ENCODE measurements around the gene TMEM190. TPM values are rescaled to one million over a fixed set of nuclear protein-coding genes. Genes with fewer than 3 reads are reported as not detected.

TMEM190 gene
- total and polyA plus RNA-seq, 5 donors from 2014 or later: not detected

DNA sequence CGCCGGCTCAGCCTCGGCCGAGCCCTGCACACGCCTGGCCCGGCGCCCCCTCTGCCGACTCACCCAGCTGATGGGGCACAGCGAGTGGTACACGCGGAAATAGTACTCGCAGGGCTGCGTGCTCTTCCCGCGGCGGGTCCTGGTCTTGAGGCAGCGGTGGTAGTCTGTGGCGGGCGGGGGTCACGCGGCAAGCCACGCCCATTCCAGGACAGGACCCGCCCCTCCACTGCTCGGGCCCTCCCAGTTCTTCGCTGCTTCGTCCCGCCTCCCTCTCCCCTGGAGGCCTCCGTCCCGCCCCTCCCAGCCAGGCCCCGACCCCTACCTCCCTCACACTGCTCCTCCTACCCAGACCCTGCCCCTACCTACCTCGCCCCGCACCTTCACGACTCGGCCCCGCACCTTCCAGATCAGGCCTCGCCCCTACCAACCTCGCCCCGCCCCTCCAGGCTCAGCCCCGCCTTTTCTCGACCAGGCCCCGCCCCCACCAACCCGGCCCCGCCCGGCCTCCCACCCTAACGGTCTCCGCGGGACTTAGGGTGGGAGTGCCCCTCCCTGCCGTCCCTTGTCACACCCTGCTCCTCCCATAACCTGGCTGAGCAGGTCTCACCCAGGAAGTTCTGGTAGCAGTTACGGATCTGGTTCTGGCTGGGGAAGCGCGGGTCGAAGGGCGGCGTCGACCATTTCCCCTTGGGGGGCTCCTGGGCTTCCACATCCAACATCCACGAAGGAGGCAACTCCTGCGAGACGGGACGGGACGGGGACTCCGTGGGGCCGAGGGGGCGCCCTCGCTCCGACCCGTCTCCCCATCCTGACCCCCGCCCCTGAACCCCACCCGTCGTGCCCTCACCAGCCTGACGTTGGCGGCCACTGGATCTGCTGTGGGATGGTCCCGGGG is 22.6 kb upstream of the TMEM190 start:
- DNase-seq (peak; percentile 49 to 66 (median 64)), ATAC-seq (ENCODE audit: low read depth in 2 of 2) (peak; percentile 70 to 81)
- Mint-ChIP-seq H3K36me3 (no peaks in the 10 kb centered on the region), H3K4me1 (peaks cover 0 to 29% (median 13%) of the 10 kb centered on the region in 4 donors), H3K4me3 (peak overlapping the region; percentile 58 to 73 (median 72)), H3K27me3 (peaks cover 60% of the 10 kb centered on the region), H3K9me3 (peaks cover 0 to 3% (median 0%) of the 10 kb centered on the region in 7 donors), H3K27ac (no peak overlapping the region)
- Histone ChIP-seq H3K27ac (ENCODE audit: insufficient read depth, low read length, poor library complexity, severe bottlenecking) (no peak overlapping the region), H3K27me3 (ENCODE audit: control insufficient read depth, insufficient read depth, low read length) (peaks cover 18% of the 10 kb centered on the region), H3K4me1 (ENCODE audit: control insufficient read depth, insufficient read depth, low read length, poor library complexity, severe bottlenecking) (peaks cover 20% of the 10 kb centered on the region), H3K9me3 (ENCODE audit: control insufficient read depth in 2 of 2, low read length in 2 of 2) (no peaks in the 10 kb centered on the region), H3K4me3 (ENCODE audit: low read depth, low read length) (no peak overlapping the region), H3K36me3 (ENCODE audit: control insufficient read depth, insufficient read depth, low read length) (no peaks in the 10 kb centered on the region)

DNA sequence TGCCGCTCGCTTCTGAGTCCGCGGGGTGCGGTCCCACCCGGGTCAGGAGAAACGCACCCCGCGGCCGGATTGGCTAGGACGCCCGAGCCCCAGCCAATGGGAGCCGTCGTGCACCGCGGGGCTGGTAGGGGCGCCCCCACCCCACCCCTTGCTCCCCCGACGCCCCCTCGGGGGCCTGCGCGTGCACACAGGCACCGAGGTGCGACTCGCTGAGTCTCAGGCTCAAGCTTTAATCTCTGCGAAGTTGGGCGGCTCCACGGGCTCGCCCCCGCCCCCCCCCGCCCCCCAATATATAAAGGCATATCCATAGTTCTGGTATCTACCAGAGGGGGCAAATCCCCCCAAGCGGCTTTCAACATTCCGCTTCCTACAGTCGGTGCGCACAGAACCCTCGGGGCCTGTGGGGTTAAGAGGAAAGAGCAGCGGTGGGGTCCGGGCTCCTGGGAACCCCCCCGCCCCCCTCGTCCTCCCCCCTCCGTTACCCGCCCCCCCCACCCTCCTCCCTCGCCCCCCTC is 21.9 kb upstream of the TMEM190 start, which contains the start of gene COX6B2:
TSS of gene COX6B2 (minus strand) at position 22 of the 515 bp plus-strand sequence. CDS start 198 bp downstream, outside the sequence.
- H3K27ac Mint-ChIP-seq: peak within 1 kb of the TSS in 1 of 3 donors; percentile 43
- H3K27ac ChIP-seq (ENCODE audit: insufficient read depth, low read length, poor library complexity, severe bottlenecking): no peak within 1 kb of the TSS
- no peak within 1 kb of the TSS for H3K4me3 ChIP-seq (ENCODE audit: low read depth, low read length)
- H3K36me3 Mint-ChIP-seq: no peaks in the 10 kb centered on the region
- no peaks in the 10 kb centered on the region for H3K36me3 ChIP-seq (ENCODE audit: control insufficient read depth, insufficient read depth, low read length)
- ATAC-seq (ENCODE audit: low read depth in 2 of 2) (no peak), DNase-seq (no peak)
- peaks cover 0 to 29% (median 13%) of the 10 kb centered on the region in 4 donors for H3K4me1 Mint-ChIP-seq
- H3K27me3 Mint-ChIP-seq: peaks cover 60% of the 10 kb centered on the region
- H3K9me3 ChIP-seq (ENCODE audit: control insufficient read depth in 2 of 2, low read length in 2 of 2): no peaks in the 10 kb centered on the region
- peaks cover 0 to 3% (median 0%) of the 10 kb centered on the region in 7 donors for H3K9me3 Mint-ChIP-seq
- H3K4me3 Mint-ChIP-seq: peak within 1 kb of the TSS; percentile 58 to 81 (median 73)
- H3K4me1 ChIP-seq (ENCODE audit: control insufficient read depth, insufficient read depth, low read length, poor library complexity, severe bottlenecking): peaks cover 20% of the 10 kb centered on the region
- peaks cover 18% of the 10 kb centered on the region for H3K27me3 ChIP-seq (ENCODE audit: control insufficient read depth, insufficient read depth, low read length)

DNA sequence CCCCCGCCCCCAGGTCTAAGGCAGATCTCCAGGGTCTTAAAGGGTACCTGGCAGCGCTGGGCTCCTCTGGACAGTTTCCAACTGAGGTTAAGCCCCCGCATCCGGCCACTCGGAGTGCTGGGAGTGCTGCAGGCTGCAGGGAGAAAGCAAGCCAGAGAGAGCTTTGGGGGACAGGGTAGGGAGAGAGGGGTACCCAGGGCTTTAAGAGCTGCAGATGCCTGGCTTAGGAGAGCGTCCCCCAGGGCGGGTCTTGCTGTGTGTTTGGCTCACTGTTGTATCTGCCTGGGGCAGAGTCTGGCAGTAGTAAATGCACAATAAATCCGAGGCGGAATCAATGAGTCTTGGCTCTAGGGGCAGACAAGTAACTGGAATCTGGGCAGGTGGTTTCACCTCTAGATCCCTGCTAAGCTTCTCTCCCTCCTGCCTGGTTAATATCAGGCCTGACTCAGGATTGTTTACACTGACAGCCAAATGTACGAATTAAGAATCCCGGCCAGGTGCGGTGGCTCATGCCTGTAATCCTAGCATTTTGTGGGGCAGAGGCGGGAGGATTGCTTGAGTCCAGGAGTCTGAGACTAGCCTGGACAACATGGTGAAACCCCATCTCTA is 21.3 kb upstream of the TMEM190 start:
- H3K27ac ChIP-seq (ENCODE audit: insufficient read depth, low read length, poor library complexity, severe bottlenecking): no peak overlapping the region
- peaks cover 60% of the 10 kb centered on the region for H3K27me3 Mint-ChIP-seq
- peaks cover 0 to 3% (median 0%) of the 10 kb centered on the region in 7 donors for H3K9me3 Mint-ChIP-seq
- DNase-seq: no peak
- no peak for ATAC-seq (ENCODE audit: low read depth in 2 of 2)
- peaks cover 20% of the 10 kb centered on the region for H3K4me1 ChIP-seq (ENCODE audit: control insufficient read depth, insufficient read depth, low read length, poor library complexity, severe bottlenecking)
- H3K4me1 Mint-ChIP-seq: peaks cover 0 to 29% (median 13%) of the 10 kb centered on the region in 4 donors
- peaks cover 18% of the 10 kb centered on the region for H3K27me3 ChIP-seq (ENCODE audit: control insufficient read depth, insufficient read depth, low read length)
- no peaks in the 10 kb centered on the region for H3K36me3 ChIP-seq (ENCODE audit: control insufficient read depth, insufficient read depth, low read length)
- H3K27ac Mint-ChIP-seq: peak overlapping the region in 1 of 3 donors; percentile 43
- no peaks in the 10 kb centered on the region for H3K36me3 Mint-ChIP-seq
- no peaks in the 10 kb centered on the region for H3K9me3 ChIP-seq (ENCODE audit: control insufficient read depth in 2 of 2, low read length in 2 of 2)
- H3K4me3 ChIP-seq (ENCODE audit: low read depth, low read length): no peak overlapping the region
- H3K4me3 Mint-ChIP-seq: peak overlapping the region; percentile 23 to 61 (median 40)

DNA sequence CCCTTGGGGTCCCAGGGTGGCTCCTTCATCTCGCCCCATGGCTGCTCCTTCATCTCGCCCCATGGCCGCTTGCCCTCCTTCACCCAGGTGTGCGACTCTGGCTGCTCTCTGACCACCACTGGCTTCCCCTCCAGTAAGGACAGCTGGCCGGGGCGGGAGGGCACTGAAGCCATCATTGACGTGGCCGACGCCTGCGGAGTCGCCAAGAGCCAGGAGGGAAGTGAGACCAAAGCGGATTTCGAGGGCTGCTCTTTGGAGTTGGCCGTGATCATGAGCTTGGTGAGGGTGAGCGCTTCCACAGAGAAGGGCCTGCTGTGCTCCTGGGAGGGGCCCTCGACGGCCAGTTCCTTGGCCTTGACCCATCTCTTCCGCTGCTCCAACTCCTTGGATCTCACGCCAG is 18.1 kb upstream of the TMEM190 start:
- H3K27me3 ChIP-seq (ENCODE audit: control insufficient read depth, insufficient read depth, low read length): peaks cover 4% of the 10 kb centered on the region

DNA sequence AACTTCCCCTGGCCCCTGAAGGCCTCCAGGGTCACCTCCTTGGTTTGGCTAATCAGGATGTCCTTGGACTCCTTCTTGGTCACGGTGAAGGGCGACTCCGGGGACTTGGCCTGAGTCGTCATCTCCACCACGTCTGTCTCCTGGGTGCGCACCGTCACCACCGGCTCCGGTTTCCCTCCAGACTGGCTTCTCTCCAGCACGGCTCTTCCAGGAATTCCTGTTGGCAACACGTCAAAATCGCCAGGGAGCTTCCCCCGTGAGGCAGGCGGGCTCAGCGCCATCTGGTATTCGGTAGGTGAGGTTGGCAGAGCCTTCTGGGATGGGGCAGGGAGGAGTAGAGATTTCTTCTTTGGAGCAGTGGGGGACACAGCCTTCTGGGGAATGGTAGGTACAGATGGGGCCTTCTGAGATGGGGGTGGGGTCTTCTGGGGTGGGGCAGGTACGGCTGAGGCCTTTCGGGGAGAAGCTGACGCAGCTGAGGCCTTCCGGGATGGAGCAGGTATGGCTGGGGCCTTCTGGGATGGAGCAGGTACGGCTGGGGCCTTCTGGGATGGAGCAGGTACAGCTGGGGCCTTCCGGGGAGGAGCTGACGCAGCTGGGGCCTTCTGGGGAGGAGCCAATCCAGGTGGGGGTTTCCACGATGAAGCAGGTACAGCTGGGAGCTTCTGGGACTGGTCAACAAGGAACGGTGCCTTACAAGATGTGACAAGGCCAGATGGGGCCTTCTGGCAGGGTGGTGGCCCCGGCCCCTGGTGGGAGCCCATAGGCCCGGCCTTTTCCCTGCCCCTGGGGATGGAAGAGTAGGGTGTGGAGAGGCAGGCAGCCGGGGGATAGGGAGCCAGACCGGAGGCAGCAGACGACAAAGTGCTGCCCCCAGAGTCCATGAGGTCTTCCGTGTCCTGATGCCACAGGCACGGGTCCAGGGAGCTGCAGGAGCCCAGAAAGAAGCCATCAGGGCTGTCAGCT is 17.4 kb upstream of the TMEM190 start:
- DNase-seq (no peak), ATAC-seq (ENCODE audit: low read depth in 2 of 2) (no peak)
- no peak overlapping the region for H3K27ac ChIP-seq (ENCODE audit: insufficient read depth, low read length, poor library complexity, severe bottlenecking)
- H3K4me1 ChIP-seq (ENCODE audit: control insufficient read depth, insufficient read depth, low read length, poor library complexity, severe bottlenecking): peaks cover 6% of the 10 kb centered on the region
- no peaks in the 10 kb centered on the region for H3K36me3 Mint-ChIP-seq
- peaks cover 0 to 1% (median 0%) of the 10 kb centered on the region in 7 donors for H3K9me3 Mint-ChIP-seq
- H3K4me3 ChIP-seq (ENCODE audit: low read depth, low read length): no peak overlapping the region
- peaks cover 0 to 3% (median under 1%) of the 10 kb centered on the region in 4 donors for H3K4me1 Mint-ChIP-seq
- H3K9me3 ChIP-seq (ENCODE audit: control insufficient read depth in 2 of 2, low read length in 2 of 2): no peaks in the 10 kb centered on the region
- peaks cover 4% of the 10 kb centered on the region for H3K27me3 ChIP-seq (ENCODE audit: control insufficient read depth, insufficient read depth, low read length)
- no peak overlapping the region for H3K27ac Mint-ChIP-seq
- H3K36me3 ChIP-seq (ENCODE audit: control insufficient read depth, insufficient read depth, low read length): no peaks in the 10 kb centered on the region
- peaks cover 23% of the 10 kb centered on the region for H3K27me3 Mint-ChIP-seq
- no peak overlapping the region for H3K4me3 Mint-ChIP-seq

More for the DNA sequence above, 18.1 kb upstream of the TMEM190 start:
- H3K4me3 ChIP-seq (ENCODE audit: low read depth, low read length): no peak overlapping the region
- H3K27ac Mint-ChIP-seq: no peak overlapping the region
- peaks cover 28% of the 10 kb centered on the region for H3K27me3 Mint-ChIP-seq
- H3K4me1 Mint-ChIP-seq: peaks cover 0 to 7% (median 2%) of the 10 kb centered on the region in 4 donors
- no peaks in the 10 kb centered on the region for H3K36me3 Mint-ChIP-seq
- peaks cover 13% of the 10 kb centered on the region for H3K4me1 ChIP-seq (ENCODE audit: control insufficient read depth, insufficient read depth, low read length, poor library complexity, severe bottlenecking)
- DNase-seq: no peak
- peaks cover 0 to 1% (median 0%) of the 10 kb centered on the region in 7 donors for H3K9me3 Mint-ChIP-seq
- no peaks in the 10 kb centered on the region for H3K36me3 ChIP-seq (ENCODE audit: control insufficient read depth, insufficient read depth, low read length)
- peak overlapping the region in 1 of 4 donors; percentile 27 for H3K4me3 Mint-ChIP-seq
- H3K9me3 ChIP-seq (ENCODE audit: control insufficient read depth in 2 of 2, low read length in 2 of 2): no peaks in the 10 kb centered on the region
- no peak overlapping the region for H3K27ac ChIP-seq (ENCODE audit: insufficient read depth, low read length, poor library complexity, severe bottlenecking)
- ATAC-seq (ENCODE audit: low read depth in 2 of 2): no peak

DNA sequence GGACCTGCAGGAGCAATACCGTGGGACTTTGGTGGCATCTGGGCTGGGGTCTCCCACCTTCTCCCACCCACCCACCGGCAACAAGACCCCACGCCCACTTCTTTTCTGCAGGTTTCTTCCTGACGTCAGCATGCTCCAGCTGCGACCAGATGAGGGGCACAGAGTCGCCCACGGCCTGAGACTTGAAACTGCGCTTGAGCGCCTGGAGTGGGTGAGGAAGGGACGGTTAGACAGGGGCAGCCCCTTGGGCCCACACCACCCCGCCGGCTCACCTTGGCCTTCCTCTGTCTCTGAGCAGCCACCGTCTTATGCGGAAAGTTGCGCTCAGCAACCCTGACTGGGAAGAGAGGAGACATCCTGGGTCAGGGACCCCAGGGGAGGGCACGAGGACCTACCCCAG is 15.7 kb upstream of the TMEM190 start:
- H3K4me3 Mint-ChIP-seq: no peak overlapping the region
- no peaks in the 10 kb centered on the region for H3K27me3 ChIP-seq (ENCODE audit: control insufficient read depth, insufficient read depth, low read length)
- H3K36me3 Mint-ChIP-seq: no peaks in the 10 kb centered on the region
- H3K4me3 ChIP-seq (ENCODE audit: low read depth, low read length): no peak overlapping the region
- H3K27me3 Mint-ChIP-seq: peaks cover 21% of the 10 kb centered on the region
- no peaks in the 10 kb centered on the region for H3K9me3 ChIP-seq (ENCODE audit: control insufficient read depth in 2 of 2, low read length in 2 of 2)
- H3K27ac Mint-ChIP-seq: no peak overlapping the region
- DNase-seq (no peak), ATAC-seq (ENCODE audit: low read depth in 2 of 2) (no peak)
- no peaks in the 10 kb centered on the region for H3K4me1 Mint-ChIP-seq
- no peaks in the 10 kb centered on the region for H3K4me1 ChIP-seq (ENCODE audit: control insufficient read depth, insufficient read depth, low read length, poor library complexity, severe bottlenecking)
- no peak overlapping the region for H3K27ac ChIP-seq (ENCODE audit: insufficient read depth, low read length, poor library complexity, severe bottlenecking)
- no peaks in the 10 kb centered on the region for H3K36me3 ChIP-seq (ENCODE audit: control insufficient read depth, insufficient read depth, low read length)
- peaks cover 0 to 1% (median 0%) of the 10 kb centered on the region in 7 donors for H3K9me3 Mint-ChIP-seq

Measured in CD4-positive, CD25-positive, alpha-beta regulatory T cell (primary cell).